Pancreas (tissue), 10 donors: ENCODE measurements around the gene SMC1A. TPM values are rescaled to one million over a fixed set of nuclear protein-coding genes. Genes with fewer than 3 reads are reported as not detected.
"Not testable (repeated sequence)": the region's sequence is repeated elsewhere in the genome, so short reads cannot be mapped to it uniquely, and the experiment has no call there.

Experiments used
- ATAC-seq, 4 donors: fragments of 200-7000 bp; cut with Tn5 transposase; one replicate each; pipeline versions ENCODE4 v1.8.0 to v1.9.1; 2020; ENCODE audit warnings: mild to moderate bottlenecking in 4 of 4, moderate library complexity in 4 of 4
- DNase-seq, 6 donors: peaks; one replicate each; pipeline ENCODE4 v3.0.0-alpha.2; 2020
- FAIRE-seq: peaks from 2 replicates; lab custom pipeline; 2012; peaks lifted over from hg19 to GRCh38; lab: Jason Lieb, UNC
- H3K27ac ChIP-seq, 4 donors: fragments of 200-600 bp; sonication (generic); 1 replicate in 3 of 4; 2 replicates in 1 of 4; pipeline versions ENCODE4 v1.5.0 to v1.8.0; 2020
- H3K27me3 ChIP-seq, 4 donors: fragments of 200-600 bp; one replicate each; pipeline ENCODE4 v1.8.0; 2021
- H3K36me3 ChIP-seq, 3 donors: fragments of 200-600 bp; sonication (generic) in 1 of 3; one replicate each; pipeline versions ENCODE4 v1.5.0 to v1.8.0; 2020 to 2021
- H3K4me1 ChIP-seq, 3 donors: fragments of 200-600 bp; one replicate each; pipeline ENCODE4 v1.8.0; 2021
- H3K4me3 ChIP-seq, 4 donors: fragments of 200-600 bp; sonication (generic) in 2 of 4; one replicate each; pipeline versions ENCODE4 v1.5.0 to v1.8.0; 2020 to 2021
- H3K9me3 ChIP-seq, 4 donors: fragments of 200-600 bp; one replicate each; pipeline ENCODE4 v1.8.0; 2021
- CTCF ChIP-seq, 4 donors: fragments of 200-600 bp; sonication (generic) in 3 of 4; IDR thresholded peaks; one replicate each; pipeline versions ENCODE4 v1.5.0 to v1.8.0; 2021; ENCODE audit warnings: antibody characterized with exemption in 4 of 4
- WGBS, 2 donors: extraction: QIAGEN DNeasy Blood & Tissue Kit; methylation state at CpG; one replicate each; pipeline ENCODE4 v1.1.7; 2013; 5-methylcytosine and 5-hydroxymethylcytosine counted together
- intact Hi-C, 3 donors: fragments of 100-400 bp; cut with DNase I; formaldehyde crosslinking; loops; one replicate each; pipeline versions ENCODE4 v1.11.1 to v1.14.2; 2022
- polyA plus RNA-seq, 2 donors: library from polyadenylated mRNA; stranded (reverse); fragments of 200-250 nt; gene quantifications; one replicate each; pipeline ENCODE4 v1.2.3, GENCODE V29; 2013
- total RNA-seq, 6 donors: library from RNA; stranded (reverse); fragmentation: NEBNext Ultra II Directional in 4 of 6; extraction: Animal tissue kit (Norgen Biotek cat#: 25700) in 4 of 6; gene quantifications; one replicate each; pipeline versions ENCODE4 v1.2.1 to v1.2.4, GENCODE V29; 2021 to 2023
- donor health status: healthy with polysubstance abuse.
- donor health status: DM: no; HTN: no; CAD: no; lungs with moderate emphysema.
- donor health status: DM: no; HTN: no; CAD: no.
- donor health status: control.
- donor health status: control.
- donor health status: Bipolar disorder and iron deficiency.
- donor health status: DM: yes; HTN: yes; CAD: no.
- donor health status: DM: no; HTN: no; CAD: no.
- donor health status: DM: no; HTN: no; CAD: no.
- donor health status: DM: yes; HTN: yes; CAD: no.

SMC1A gene
- total and polyA plus RNA-seq, 8 donors, result 6.1 to 38.2 (median 20.5) TPM

- DNase-seq, result no peak
- 88 to 93% methylated on average over 7 of the region's 7 CpGs for WGBS, 2 donors
- Histone ChIP-seq H3K36me3 (peaks cover 0 to 3% (median 2%) of the 10 kb centered on the region in 3 donors), H3K9me3 (no peaks in the 10 kb centered on the region), H3K4me1 (no peaks in the 10 kb centered on the region), H3K4me3 (no peak overlapping the region), H3K27me3 (no peaks in the 10 kb centered on the region), H3K27ac (no peak overlapping the region)
- peak in 1 of 4 donors; percentile 38 for ATAC-seq
- FAIRE-seq, result no peak
- no peak for TF ChIP-seq CTCF (IDR thresholded peaks at IDR 0.05)
- intact Hi-C loops, result no loop called here
These were observed 48.1 kb downstream of the SMC1A start for GRCh38 chrX:53374222-53374820.

- intact Hi-C loops, result no loop called here
- no peak for TF ChIP-seq CTCF (IDR thresholded peaks at IDR 0.05)
- H3K4me3 ChIP-seq, result no peak overlapping the region
- no peaks in the 10 kb centered on the region for H3K27me3 ChIP-seq
- H3K27ac ChIP-seq, result no peak overlapping the region
- no peaks in the 10 kb centered on the region for H3K36me3 ChIP-seq
- no peaks in the 10 kb centered on the region for H3K9me3 ChIP-seq
- DNase-seq, result no peak
- no peak for FAIRE-seq
- no peaks in the 10 kb centered on the region for H3K4me1 ChIP-seq
- 56 to 57% methylated on average over 2 of the region's 2 CpGs for WGBS, 2 donors
- no peak for ATAC-seq
These were observed 49.1 kb downstream of the SMC1A start for GRCh38 chrX:53373307-53373706.

- intact Hi-C loops, H3K9me3 ChIP-seq, DNase-seq, H3K27ac ChIP-seq, H3K27me3 ChIP-seq, FAIRE-seq, H3K4me3 ChIP-seq, H3K36me3 ChIP-seq, ATAC-seq, H3K4me1 ChIP-seq: not testable (repeated sequence)
- WGBS, 2 donors, result 96% methylated on average over 1 of the region's 1 CpG
These were observed 56.0 kb downstream of the SMC1A start for GRCh38 chrX:53366454-53366853.

DNA sequence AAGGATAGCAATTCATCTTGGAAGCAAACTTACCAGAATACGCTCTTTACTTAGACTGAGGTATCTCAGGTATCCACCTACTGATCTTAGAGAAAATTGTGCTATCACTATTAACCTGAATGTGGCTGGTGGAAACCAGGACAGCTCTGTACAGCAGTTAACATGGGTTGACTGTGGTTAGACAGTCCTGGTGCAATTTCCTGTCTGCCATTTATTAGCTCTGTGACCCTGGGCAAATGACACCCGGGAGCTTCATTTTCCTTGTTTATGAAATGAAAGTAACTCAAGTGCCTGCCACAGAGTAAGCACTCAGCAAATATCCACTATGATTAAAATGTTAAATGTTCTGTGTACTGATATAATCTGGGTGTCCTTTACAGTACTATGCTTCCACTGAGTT lies 60.0 kb downstream of the SMC1A start:
- Histone ChIP-seq H3K4me3 (no peak overlapping the region), H3K27ac (no peak overlapping the region), H3K36me3 (no peaks in the 10 kb centered on the region), H3K9me3 (no peaks in the 10 kb centered on the region), H3K27me3 (peaks cover 0 to 5% (median 0%) of the 10 kb centered on the region in 4 donors), H3K4me1 (no peaks in the 10 kb centered on the region)
- DNase-seq (no peak), FAIRE-seq (no peak), ATAC-seq (peak in 2 of 4 donors; percentile 18 to 44)
- WGBS, 2 donors, result 72 to 93% methylated on average over 2 of the region's 2 CpGs
- intact Hi-C loops, result no loop called here
- TF ChIP-seq CTCF (IDR thresholded peaks at IDR 0.05), result no peak

- Histone ChIP-seq H3K27me3 (peaks cover 0 to 5% (median 0%) of the 10 kb centered on the region in 4 donors), H3K4me3 (no peak overlapping the region), H3K4me1 (no peaks in the 10 kb centered on the region), H3K9me3 (no peaks in the 10 kb centered on the region), H3K27ac (no peak overlapping the region), H3K36me3 (no peaks in the 10 kb centered on the region)
- WGBS, 2 donors, result 28 to 31% methylated on average over 8 of the region's 8 CpGs
- TF ChIP-seq CTCF (IDR thresholded peaks at IDR 0.05), result no peak
- ATAC-seq, result no peak
- intact Hi-C loops, result no loop called here
- DNase-seq, result no peak
- FAIRE-seq, result no peak
These were observed 64.5 kb downstream of the SMC1A start for GRCh38 chrX:53357799-53358530.
